SK-N-SH (cell line): ENCODE results near the gene ZNF236. TPM values are rescaled to one million over a fixed set of nuclear protein-coding genes. Genes with fewer than 3 reads are reported as not detected.
"Not testable (repeated sequence)": the region's sequence is repeated elsewhere in the genome, so short reads cannot be mapped to it uniquely, and the experiment has no call there.

ENCODE experiments used
- CTCF ChIA-PET: fragments of 300-600, 350-600 bp; formaldehyde crosslinking; extraction: SDS; loops from one replicate; lab custom pipeline; 2021; lab: Yijun Ruan, JAX
- POLR2A ChIA-PET: fragments of 350-600 bp; sonication (Branson Sonifier 250); formaldehyde crosslinking; extraction: SDS; loops from one replicate; lab custom pipeline; 2020; ENCODE audit warnings: antibody characterized with exemption, inconsistent platforms; lab: Yijun Ruan, JAX
- DNase-seq: peaks from one replicate; pipeline ENCODE4 v3.0.0; 2012
- H2AFZ ChIP-seq: fragments of 200-600 bp; sonication (generic); 2 replicates; pipeline ENCODE4 v1.8.1; 2016; ENCODE audit warnings: antibody characterized with exemption, mild to moderate bottlenecking, low read depth
- H3F3A ChIP-seq: fragments of 200-600 bp; sonication (generic); replicated peaks from 2 replicates; pipeline ENCODE3; 2016; ENCODE audit warnings: antibody characterized with exemption, mild to moderate bottlenecking; ENCODE audit not compliant: insufficient read depth
- H3K27ac ChIP-seq, 2 experiments: fragments of 200-500 bp in 1 of 2; fragments of 200-600 bp in 1 of 2; sonication (Bioruptor generic) in 1 of 2; sonication (generic), shearing (Covaris generic) in 1 of 2; 2 replicates each; pipeline versions ENCODE4 v1.5.1 to v1.6.1; 2014 to 2016; ENCODE audit warnings: low read depth in 2 of 2, inconsistent platforms in 1 of 2, low read length in 1 of 2, mild to moderate bottlenecking in 1 of 2, mixed read lengths in 1 of 2
- H3K27me3 ChIP-seq: fragments of 200-600 bp; sonication (generic), shearing (Covaris generic); 2 replicates; pipeline ENCODE4 v1.6.1; 2016; ENCODE audit warnings: mixed run types; ENCODE audit not compliant: insufficient read depth
- H3K36me3 ChIP-seq, 2 experiments: fragments of 200-500 bp in 1 of 2; fragments of 200-600 bp in 1 of 2; sonication (Bioruptor generic) in 1 of 2; sonication (generic) in 1 of 2; replicated peaks in 1 of 2; 2 replicates each; pipeline versions ENCODE3 to v1.5.1; 2014 to 2016; ENCODE audit warnings: low read length in 1 of 2, mild to moderate bottlenecking in 1 of 2; ENCODE audit not compliant: insufficient read depth in 2 of 2, control insufficient read depth in 1 of 2
- H3K4me1 ChIP-seq, 2 experiments: fragments of 200-500 bp in 1 of 2; fragments of 200-600 bp in 1 of 2; sonication (Bioruptor generic) in 1 of 2; sonication (generic), shearing (Covaris generic) in 1 of 2; 2 replicates each; pipeline versions ENCODE4 v1.5.1 to v1.6.1; 2014 to 2016; ENCODE audit warnings: low read depth in 1 of 2, low read length in 1 of 2, mixed run types in 1 of 2; ENCODE audit not compliant: insufficient read depth in 2 of 2, control insufficient read depth in 1 of 2
- H3K4me2 ChIP-seq: fragments of 200-600 bp; sonication (generic), shearing (Covaris generic); 2 replicates; pipeline ENCODE4 v1.6.1; 2017; ENCODE audit warnings: mixed run types
- H3K4me3 ChIP-seq, 2 experiments: fragments of 200-500 bp in 1 of 2; fragments of 200-600 bp in 1 of 2; sonication (Bioruptor generic) in 1 of 2; sonication (generic), shearing (Covaris generic) in 1 of 2; 2 replicates each; pipeline versions ENCODE4 v1.5.1 to v1.8.1; 2014 to 2016; ENCODE audit warnings: low read depth in 2 of 2, inconsistent platforms in 1 of 2, low read length in 1 of 2, mild to moderate bottlenecking in 1 of 2, mixed read lengths in 1 of 2, moderate library complexity in 1 of 2
- H3K79me2 ChIP-seq: fragments of 200-600 bp; sonication (generic); 2 replicates; pipeline ENCODE4 v1.8.1; 2017; ENCODE audit warnings: mild to moderate bottlenecking; ENCODE audit not compliant: insufficient read depth
- H3K9ac ChIP-seq: fragments of 200-600 bp; sonication (generic); 2 replicates; pipeline ENCODE4 v1.6.1; 2017; ENCODE audit warnings: mixed run types
- H3K9me2 ChIP-seq: fragments of 200-600 bp; sonication (generic); 2 replicates; pipeline ENCODE4 v1.6.1; 2017; ENCODE audit warnings: mixed run types
- H3K9me3 ChIP-seq: fragments of 200-600 bp; sonication (generic); 2 replicates; pipeline ENCODE4 v1.6.1; 2017; ENCODE audit warnings: mixed run types, mild to moderate bottlenecking, moderate library complexity
- H4K20me1 ChIP-seq: fragments of 200-600 bp; sonication (generic); 2 replicates; pipeline ENCODE4 v1.6.1; 2017; ENCODE audit warnings: mild to moderate bottlenecking, mixed run types; ENCODE audit not compliant: insufficient read depth
- CTCF ChIP-seq: fragments of 200-600 bp; sonication (generic); IDR thresholded peaks from 2 replicates; pipeline ENCODE4 v1.6.1; 2017; ENCODE audit warnings: antibody characterized with exemption, mild to moderate bottlenecking, moderate library complexity
- ELF1 ChIP-seq: IDR thresholded peaks from 2 replicates; pipeline ENCODE4 v1.4.0; 2012
- EP300 ChIP-seq, 2 experiments: IDR thresholded peaks; 2 replicates each; pipeline versions ENCODE4 v1.4.0 to v1.6.1; 2012; ENCODE audit warnings: borderline replicate concordance in 1 of 2, low read depth in 1 of 2, low read length in 1 of 2
- FOXJ3 ChIP-seq: sonication (generic); formaldehyde crosslinking; IDR thresholded peaks from 2 replicates; pipeline ENCODE4 v1.5.1; 2020; ENCODE audit warnings: mild to moderate bottlenecking, missing genetic modification reagents
- GABPA ChIP-seq: IDR thresholded peaks from 2 replicates; pipeline ENCODE4 v1.4.0; 2012; ENCODE audit warnings: low read depth, mild to moderate bottlenecking
- GATA2 ChIP-seq: sonication (generic); formaldehyde crosslinking; IDR thresholded peaks from 2 replicates; pipeline ENCODE4 v1.5.0; 2020; ENCODE audit warnings: mild to moderate bottlenecking, missing genetic modification reagents
- JUND ChIP-seq: IDR thresholded peaks from 2 replicates; pipeline ENCODE4 v1.4.0; 2012
- MXI1 ChIP-seq: IDR thresholded peaks from 2 replicates; pipeline ENCODE4 v1.6.1; 2012; ENCODE audit warnings: mild to moderate bottlenecking, low read depth, low read length, improper control_type of control experiment
- REST ChIP-seq: IDR thresholded peaks from 2 replicates; pipeline ENCODE4 v1.6.1; 2012; ENCODE audit warnings: mild to moderate bottlenecking, low read depth, low read length, moderate library complexity
- USF1 ChIP-seq: IDR thresholded peaks from 2 replicates; pipeline ENCODE4 v1.4.0; 2012; ENCODE audit warnings: low read depth, borderline replicate concordance
- WGBS: methylation state at CpG from one replicate; pipeline ENCODE4 v1.1.6; 2017; ENCODE audit warnings: low lambda C conversion rate; 5-methylcytosine and 5-hydroxymethylcytosine counted together
- polyA plus RNA-seq, 3 experiments: library from polyadenylated mRNA; depleted of rRNA; stranded (reverse); fragments of >200 nt; gene quantifications; 2 replicates each; pipeline ENCODE4 v1.2.3, GENCODE V29; 2012

The ZNF236 gene
- polyA plus RNA-seq, 1 of the 3 experiments (the other 2 are of a cell fraction): 4.2 TPM

GRCh38 chr18:76990343-76991020 lies 168.1 kb downstream of the ZNF236 start:
- CTCF ChIA-PET: interaction anchor here (1.3 to 3.1 kb wide), 7 partner anchors 7 to 221 kb away, joined by 3 to 29 read pairs (median 10); no protein-coding TSS in a partner anchor
- POLR2A ChIA-PET, DNase-seq: not testable (repeated sequence)

GRCh38 chr18:76991021-76991688 lies 168.8 kb downstream of the ZNF236 start:
- Histone ChIP-seq H4K20me1 (no peaks in the 10 kb centered on the region), H3K4me3 (no peak overlapping the region), H3K4me1 (peaks cover 0 to 10% of the 10 kb centered on the region in 2 experiments; a peak in 1 of 4 replicates), H3F3A (no peaks in the 10 kb centered on the region), H3K36me3 (no peaks in the 10 kb centered on the region), H3K9me2 (no peaks in the 10 kb centered on the region), H3K4me2 (no peak overlapping the region), H3K79me2 (no peaks in the 10 kb centered on the region), H3K9me3 (no peaks in the 10 kb centered on the region), H3K9ac (no peak overlapping the region), H3K27ac (no peak overlapping the region), H3K27me3 (no peaks in the 10 kb centered on the region), H2AFZ (no peak overlapping the region)
- DNase-seq: peak; percentile 70
- peak; percentile 87 for TF ChIP-seq GATA2 (CRISPR knock-in tag)
- no peak for TF ChIP-seq FOXJ3 (CRISPR knock-in tag)
- TF ChIP-seq ELF1: no peak
- ChIA-PET CTCF (interaction anchor here (0.9 to 3.1 kb wide), 8 partner anchors 8 to 221 kb away, joined by 3 to 29 read pairs (median 8); no protein-coding TSS in a partner anchor), POLR2A (no interaction called here)
- WGBS: 66% methylated on average over 17 of the region's 20 CpGs

More at GRCh38 chr18:76990343-76991020, 168.1 kb downstream of the ZNF236 start:
- not testable (repeated sequence) for H3K27ac ChIP-seq, H3F3A ChIP-seq, H3K4me3 ChIP-seq, H3K4me2 ChIP-seq, H4K20me1 ChIP-seq, H3K9ac ChIP-seq, H3K36me3 ChIP-seq, H3K9me2 ChIP-seq, H3K27me3 ChIP-seq, H3K79me2 ChIP-seq, H3K9me3 ChIP-seq, H2AFZ ChIP-seq
- H3K4me1 ChIP-seq: peaks cover 0 to 10% of the 10 kb centered on the region in 2 experiments; a peak in 1 of 4 replicates
- WGBS: 62% methylated on average over 8 of the region's 8 CpGs

GRCh38 chr18:76992226-76993084 lies 170.1 kb downstream of the ZNF236 start:
- no peak overlapping the region for H2AFZ ChIP-seq
- no peaks in the 10 kb centered on the region for H4K20me1 ChIP-seq
- ChIA-PET POLR2A (no interaction called here), CTCF (interaction anchor here (0.9 to 3.1 kb wide), 8 partner anchors 8 to 219 kb away, joined by 3 to 29 read pairs (median 6); no protein-coding TSS in a partner anchor)
- H3K4me1 ChIP-seq: peaks cover 0 to 10% of the 10 kb centered on the region in 2 experiments; a peak in 1 of 4 replicates
- H3K27ac ChIP-seq: no peak overlapping the region
- WGBS: 65% methylated on average over 14 of the region's 17 CpGs
- no peaks in the 10 kb centered on the region for H3F3A ChIP-seq
- H3K9me2 ChIP-seq: no peaks in the 10 kb centered on the region
- no peaks in the 10 kb centered on the region for H3K79me2 ChIP-seq
- no peak overlapping the region for H3K4me2 ChIP-seq
- no peaks in the 10 kb centered on the region for H3K36me3 ChIP-seq
- no peak overlapping the region for H3K9ac ChIP-seq
- no peak overlapping the region for H3K4me3 ChIP-seq
- DNase-seq: no peak
- H3K9me3 ChIP-seq: no peaks in the 10 kb centered on the region
- no peaks in the 10 kb centered on the region for H3K27me3 ChIP-seq
- no peak for TF ChIP-seq REST
- TF ChIP-seq GABPA: no peak
- no peak for TF ChIP-seq JUND
- no peak for TF ChIP-seq ELF1
- TF ChIP-seq EP300 (IDR thresholded peaks at IDR 0.05; ENCODE audit: borderline replicate concordance in 1 of 2, low read depth in 1 of 2, low read length in 1 of 2): no peak
- TF ChIP-seq MXI1: no peak
- no peak for TF ChIP-seq CTCF
- no peak for TF ChIP-seq FOXJ3 (CRISPR knock-in tag)
- no peak for TF ChIP-seq USF1
